PC-9 (cell line): Measurements from ENCODE around the gene S1PR4. TPM values are rescaled to one million over a fixed set of nuclear protein-coding genes. Genes with fewer than 3 reads are reported as not detected.
"Not testable (repeated sequence)": the region's sequence is repeated elsewhere in the genome, so short reads cannot be mapped to it uniquely, and the experiment has no call there.

Experiments
- BruUV-seq: library from RNA; stranded (reverse); fragments of 400-500 nt; replicated peaks from 2 replicates; lab custom pipeline; 2021; lab: Mats Ljungman, UMichigan
- CTCF ChIA-PET: fragments of 300-600 bp; sonication (Branson Sonifier 250); formaldehyde crosslinking; loops from one replicate; lab custom pipeline; 2022; ENCODE audit warnings: antibody characterized with exemption; lab: Charles Lee
- POLR2A ChIA-PET: fragments of 300-600 bp; sonication (Branson Sonifier 250); formaldehyde crosslinking; loops from one replicate; lab custom pipeline; 2022; ENCODE audit warnings: antibody characterized with exemption; ENCODE audit not compliant: unreplicated experiment; lab: Charles Lee
- DNase-seq, 2 experiments: peaks; one replicate each; pipeline versions ENCODE4 v3.0.0 to v3.0.0-alpha.2; 2015 to 2022; ENCODE audit warnings: mixed read lengths in 1 of 2
- H2AFZ ChIP-seq: fragments of 200-600 bp; sonication (generic); 2 replicates; pipeline ENCODE4 v1.8.1; 2017; ENCODE audit warnings: antibody characterized with exemption
- H3F3A ChIP-seq: fragments of 200-600 bp; sonication (generic); 2 replicates; pipeline ENCODE4 v1.8.1; 2017; ENCODE audit warnings: antibody characterized with exemption, mild to moderate bottlenecking, low read depth; ENCODE audit not compliant: insufficient read depth
- H3K27ac ChIP-seq: fragments of 200-600 bp; sonication (generic); 2 replicates; pipeline ENCODE4 v1.6.1; 2016; ENCODE audit warnings: mixed run types
- H3K27me3 ChIP-seq: fragments of 200-600 bp; sonication (generic); 2 replicates; pipeline ENCODE4 v1.6.1; 2016; ENCODE audit warnings: low read depth, mixed run types; ENCODE audit not compliant: insufficient read depth
- H3K36me3 ChIP-seq: fragments of 200-600 bp; sonication (generic); 2 replicates; pipeline ENCODE4 v1.6.1; 2016; ENCODE audit warnings: low read depth, mixed run types
- H3K4me1 ChIP-seq: fragments of 200-600 bp; sonication (generic); replicated peaks from 2 replicates; pipeline ENCODE4 v1.6.1; 2016; ENCODE audit warnings: mixed run types; ENCODE audit not compliant: insufficient read depth
- H3K4me2 ChIP-seq: fragments of 200-600 bp; sonication (generic); 2 replicates; pipeline ENCODE4 v1.6.1; 2017; ENCODE audit warnings: mixed run types
- H3K4me3 ChIP-seq: fragments of 200-600 bp; sonication (generic); 2 replicates; pipeline ENCODE4 v1.6.1; 2016; ENCODE audit warnings: mixed run types
- H3K79me2 ChIP-seq: fragments of 200-600 bp; sonication (generic); 2 replicates; pipeline ENCODE4 v1.6.1; 2017; ENCODE audit warnings: low read depth, mixed run types
- H3K9me2 ChIP-seq: fragments of 200-600 bp; sonication (generic); 2 replicates; pipeline ENCODE4 v1.8.1; 2017; ENCODE audit warnings: mild to moderate bottlenecking; ENCODE audit not compliant: insufficient read depth
- H3K9me3 ChIP-seq: fragments of 200-600 bp; sonication (generic); 2 replicates; pipeline ENCODE4 v1.8.1; 2016; ENCODE audit warnings: low read depth; ENCODE audit not compliant: insufficient read depth
- H4K20me1 ChIP-seq: fragments of 200-600 bp; sonication (generic); 2 replicates; pipeline ENCODE4 v1.8.1; 2017; ENCODE audit not compliant: insufficient read depth
- EZH2 ChIP-seq: fragments of 200-600 bp; sonication (generic); IDR thresholded peaks from 2 replicates; pipeline ENCODE4 v1.8.0; 2017; ENCODE audit warnings: antibody characterized with exemption, low read depth
- intact Hi-C: fragments of 100-400 bp; cut with micrococcal nuclease; formaldehyde crosslinking; loops from one replicate; pipeline ENCODE4 v1.10.0; 2022; ENCODE audit not compliant: unreplicated experiment
- total RNA-seq: library from RNA; stranded (reverse); gene quantifications from 2 replicates; pipeline ENCODE4 v1.2.3, GENCODE V29; 2021
- TF ChIP-seq, protein P1 (sequence below): fragments of 200-600 bp; sonication (generic); conservative IDR thresholded peaks from 2 replicates; pipeline ENCODE4 v1.6.1; 2017; ENCODE audit warnings: mixed run types, antibody characterized with exemption, mild to moderate bottlenecking, moderate library complexity

Gene S1PR4
- total RNA-seq, 1 experiment from 2014 or later, result 0.37 TPM

DNA sequence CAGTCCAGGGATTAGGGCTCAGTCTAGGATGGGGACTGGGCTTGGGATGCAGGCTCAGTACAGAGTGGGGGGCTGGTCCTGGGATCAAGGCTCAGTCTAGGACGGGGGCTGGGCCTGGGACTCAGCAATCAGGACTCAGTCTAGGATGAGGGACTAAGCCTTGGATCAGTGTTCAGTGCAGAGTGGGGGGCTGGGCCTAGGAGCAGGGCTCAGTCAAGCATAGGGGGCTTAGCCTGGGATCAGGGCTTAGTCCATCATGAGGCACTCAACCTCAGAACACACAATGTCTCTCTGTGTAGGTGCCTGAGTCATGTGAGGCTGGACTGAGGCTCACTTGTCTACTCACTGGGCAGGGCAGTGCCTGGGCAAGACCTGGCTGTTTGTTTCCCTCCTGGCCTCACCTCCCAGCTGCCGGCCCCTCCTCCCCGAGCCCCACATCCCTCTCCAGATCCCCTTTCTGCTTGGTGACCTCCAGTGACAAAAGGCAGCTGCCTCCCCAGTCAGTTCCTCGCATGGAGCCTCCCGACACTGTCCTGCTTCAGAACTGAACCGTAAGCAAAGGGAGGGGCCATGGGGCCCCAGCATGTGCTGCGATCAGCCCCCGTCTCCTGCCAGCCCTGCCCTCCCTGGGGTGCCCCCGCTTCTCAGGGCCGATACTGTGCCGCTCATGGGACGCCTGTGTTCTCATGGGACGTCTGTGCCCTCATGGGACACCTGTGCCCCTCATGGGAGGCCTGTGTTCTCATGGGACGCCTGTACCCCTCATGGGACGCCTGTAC, 6.5 kb upstream of the S1PR4 start:
- no peak for DNase-seq
- H4K20me1 ChIP-seq, result no peaks in the 10 kb centered on the region
- no peak for TF ChIP-seq EZH2
- TF ChIP-seq, protein P1, sequence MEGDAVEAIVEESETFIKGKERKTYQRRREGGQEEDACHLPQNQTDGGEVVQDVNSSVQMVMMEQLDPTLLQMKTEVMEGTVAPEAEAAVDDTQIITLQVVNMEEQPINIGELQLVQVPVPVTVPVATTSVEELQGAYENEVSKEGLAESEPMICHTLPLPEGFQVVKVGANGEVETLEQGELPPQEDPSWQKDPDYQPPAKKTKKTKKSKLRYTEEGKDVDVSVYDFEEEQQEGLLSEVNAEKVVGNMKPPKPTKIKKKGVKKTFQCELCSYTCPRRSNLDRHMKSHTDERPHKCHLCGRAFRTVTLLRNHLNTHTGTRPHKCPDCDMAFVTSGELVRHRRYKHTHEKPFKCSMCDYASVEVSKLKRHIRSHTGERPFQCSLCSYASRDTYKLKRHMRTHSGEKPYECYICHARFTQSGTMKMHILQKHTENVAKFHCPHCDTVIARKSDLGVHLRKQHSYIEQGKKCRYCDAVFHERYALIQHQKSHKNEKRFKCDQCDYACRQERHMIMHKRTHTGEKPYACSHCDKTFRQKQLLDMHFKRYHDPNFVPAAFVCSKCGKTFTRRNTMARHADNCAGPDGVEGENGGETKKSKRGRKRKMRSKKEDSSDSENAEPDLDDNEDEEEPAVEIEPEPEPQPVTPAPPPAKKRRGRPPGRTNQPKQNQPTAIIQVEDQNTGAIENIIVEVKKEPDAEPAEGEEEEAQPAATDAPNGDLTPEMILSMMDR, result no peak

GRCh38 chr19:3172673-3173000, 5.9 kb upstream of the S1PR4 start:
- H3K9me3 ChIP-seq, intact Hi-C loops, H3K27me3 ChIP-seq, H3K9me2 ChIP-seq, BruUV-seq, H3K4me2 ChIP-seq, H3K36me3 ChIP-seq, DNase-seq, H4K20me1 ChIP-seq, H2AFZ ChIP-seq, H3F3A ChIP-seq, H3K79me2 ChIP-seq, H3K4me3 ChIP-seq, H3K27ac ChIP-seq, POLR2A ChIA-PET, CTCF ChIA-PET: not testable (repeated sequence)
- peaks cover 21% of the 10 kb centered on the region for H3K4me1 ChIP-seq

More for the DNA sequence above, 6.5 kb upstream of the S1PR4 start:
- Histone ChIP-seq H3K9me3 (no peaks in the 10 kb centered on the region), H3K36me3 (no peaks in the 10 kb centered on the region), H3K27ac (no peak overlapping the region), H3F3A (peaks cover 10% of the 10 kb centered on the region; the same call in 1 of the 2 replicates), H3K4me1 (peaks cover 16% of the 10 kb centered on the region), H3K79me2 (no peaks in the 10 kb centered on the region), H3K4me3 (no peak overlapping the region), H3K27me3 (no peaks in the 10 kb centered on the region), H3K9me2 (no peaks in the 10 kb centered on the region), H3K4me2 (no peak overlapping the region), H2AFZ (no peak overlapping the region)
- intact Hi-C loops, result no loop called here
- CTCF ChIA-PET, result no interaction called here
- POLR2A ChIA-PET, result interaction anchor here (0.7 kb wide), 1 partner anchor 35 kb away, joined by 8 read pairs; no protein-coding TSS in a partner anchor
- BruUV-seq, result no TSS peak

DNA sequence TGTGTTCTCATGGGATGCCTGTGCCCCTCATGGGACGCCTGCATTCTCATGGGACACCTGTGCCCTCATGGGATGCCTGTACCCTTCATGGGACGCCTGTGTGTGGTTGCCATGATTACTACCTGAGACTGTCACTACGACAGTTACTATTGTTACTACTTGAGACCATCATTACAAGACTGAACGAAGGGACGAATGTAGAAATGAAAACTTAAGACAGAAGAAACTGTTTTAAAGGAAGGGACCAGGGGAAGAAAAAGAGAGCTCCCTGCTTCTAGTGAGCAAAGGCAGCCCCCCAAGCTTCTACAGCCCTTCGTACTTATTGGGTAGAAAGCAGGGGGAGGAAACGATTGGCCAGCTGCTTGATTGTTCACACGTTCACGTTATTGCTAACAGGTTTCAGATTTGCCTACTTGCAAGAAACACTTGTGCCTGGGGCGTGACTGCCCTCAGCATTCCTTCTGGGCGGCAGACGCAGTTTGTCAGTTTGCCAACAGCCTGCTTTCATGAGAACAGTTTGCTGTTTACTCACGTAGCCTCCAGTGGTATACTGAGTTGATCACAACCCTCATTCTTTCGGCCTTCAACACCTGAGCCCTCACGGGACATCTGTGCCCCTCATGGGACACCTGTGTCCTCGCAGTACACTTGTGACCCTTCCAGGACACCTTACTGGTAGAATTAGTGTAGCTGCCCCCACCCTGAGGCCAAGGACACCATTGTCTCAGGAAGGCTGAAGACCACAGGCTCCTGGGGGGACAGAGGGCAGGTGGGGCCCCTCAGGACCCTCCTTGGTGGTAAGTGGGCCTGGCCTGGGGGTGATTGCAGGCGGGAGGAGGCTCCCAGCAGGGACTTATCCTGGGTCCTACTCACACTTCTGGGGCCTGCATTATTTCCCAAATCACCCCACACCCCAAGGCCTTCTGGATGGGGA, 2.5 kb upstream of the S1PR4 start:
- peak overlapping the region; percentile 71 for H3K4me2 ChIP-seq
- H3F3A ChIP-seq, result peaks cover 10% of the 10 kb centered on the region; the same call in 1 of the 2 replicates
- ChIA-PET POLR2A (no interaction called here), CTCF (interaction anchor here (0.6 kb wide), 1 partner anchor 108 kb away, joined by 3 read pairs; no protein-coding TSS in a partner anchor)
- intact Hi-C loops, result loop anchor here (5.0 kb wide), 1 partner anchor 39 kb away; the partner anchor contains the start of gene GNA15
- TF ChIP-seq, protein P1, result no peak
- TF ChIP-seq EZH2, result no peak
- H4K20me1 ChIP-seq, result no peaks in the 10 kb centered on the region
- no peaks in the 10 kb centered on the region for H3K79me2 ChIP-seq
- peak overlapping the region; percentile 24; the same call in 1 of the 2 replicates for H3K4me3 ChIP-seq
- H3K4me1 ChIP-seq, result peaks cover 21% of the 10 kb centered on the region
- H3K27me3 ChIP-seq, result no peaks in the 10 kb centered on the region
- H2AFZ ChIP-seq, result no peak overlapping the region
- TSS peak; percentile 98 for BruUV-seq
- H3K36me3 ChIP-seq, result no peaks in the 10 kb centered on the region
- no peaks in the 10 kb centered on the region for H3K9me2 ChIP-seq
- H3K27ac ChIP-seq, result peak overlapping the region; percentile 96
- peak; percentile 82 to 91 for DNase-seq
- no peaks in the 10 kb centered on the region for H3K9me3 ChIP-seq
